ENCODE measurements around the gene MYO10.

DNA sequence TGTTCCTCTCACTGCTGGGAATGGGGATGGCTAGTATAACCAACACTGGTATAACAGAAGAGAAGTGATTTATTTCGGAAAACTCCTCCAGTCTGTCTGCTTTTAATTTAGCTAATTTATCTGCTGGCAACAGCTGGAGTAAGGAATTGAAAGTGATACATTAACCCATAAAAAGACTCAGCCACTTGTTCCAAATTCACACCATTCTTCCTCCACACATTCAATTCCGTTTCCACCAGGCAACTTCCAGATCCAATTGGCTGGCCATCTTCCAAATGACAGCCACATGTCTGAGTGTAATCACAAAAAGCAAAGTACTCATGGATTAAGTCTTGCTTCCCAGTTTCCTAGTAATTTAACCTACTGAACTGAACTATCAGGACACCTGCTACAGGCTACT lies 242.2 kb downstream of the MYO10 start:
- TF ChIP-seq, protein P1, sequence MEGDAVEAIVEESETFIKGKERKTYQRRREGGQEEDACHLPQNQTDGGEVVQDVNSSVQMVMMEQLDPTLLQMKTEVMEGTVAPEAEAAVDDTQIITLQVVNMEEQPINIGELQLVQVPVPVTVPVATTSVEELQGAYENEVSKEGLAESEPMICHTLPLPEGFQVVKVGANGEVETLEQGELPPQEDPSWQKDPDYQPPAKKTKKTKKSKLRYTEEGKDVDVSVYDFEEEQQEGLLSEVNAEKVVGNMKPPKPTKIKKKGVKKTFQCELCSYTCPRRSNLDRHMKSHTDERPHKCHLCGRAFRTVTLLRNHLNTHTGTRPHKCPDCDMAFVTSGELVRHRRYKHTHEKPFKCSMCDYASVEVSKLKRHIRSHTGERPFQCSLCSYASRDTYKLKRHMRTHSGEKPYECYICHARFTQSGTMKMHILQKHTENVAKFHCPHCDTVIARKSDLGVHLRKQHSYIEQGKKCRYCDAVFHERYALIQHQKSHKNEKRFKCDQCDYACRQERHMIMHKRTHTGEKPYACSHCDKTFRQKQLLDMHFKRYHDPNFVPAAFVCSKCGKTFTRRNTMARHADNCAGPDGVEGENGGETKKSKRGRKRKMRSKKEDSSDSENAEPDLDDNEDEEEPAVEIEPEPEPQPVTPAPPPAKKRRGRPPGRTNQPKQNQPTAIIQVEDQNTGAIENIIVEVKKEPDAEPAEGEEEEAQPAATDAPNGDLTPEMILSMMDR (IDR thresholded peaks at IDR 0.05 in 4 of 5, conservative IDR thresholded peaks at IDR 0.05 in 1 of 5): no peak
- no peak for TF ChIP-seq POLR2A (IDR thresholded peaks at IDR 0.05)
